T-helper 22 cell (primary cell): ENCODE results near the gene METRN.
"Not testable (repeated sequence)": the region's sequence is repeated elsewhere in the genome, so short reads cannot be mapped to it uniquely, and the experiment has no call there.

Source experiments
- DNase-seq: peaks from one replicate; pipeline ENCODE4 v3.0.0-alpha.2; 2020; ENCODE audit warnings: low read depth

METRN gene

DNA sequence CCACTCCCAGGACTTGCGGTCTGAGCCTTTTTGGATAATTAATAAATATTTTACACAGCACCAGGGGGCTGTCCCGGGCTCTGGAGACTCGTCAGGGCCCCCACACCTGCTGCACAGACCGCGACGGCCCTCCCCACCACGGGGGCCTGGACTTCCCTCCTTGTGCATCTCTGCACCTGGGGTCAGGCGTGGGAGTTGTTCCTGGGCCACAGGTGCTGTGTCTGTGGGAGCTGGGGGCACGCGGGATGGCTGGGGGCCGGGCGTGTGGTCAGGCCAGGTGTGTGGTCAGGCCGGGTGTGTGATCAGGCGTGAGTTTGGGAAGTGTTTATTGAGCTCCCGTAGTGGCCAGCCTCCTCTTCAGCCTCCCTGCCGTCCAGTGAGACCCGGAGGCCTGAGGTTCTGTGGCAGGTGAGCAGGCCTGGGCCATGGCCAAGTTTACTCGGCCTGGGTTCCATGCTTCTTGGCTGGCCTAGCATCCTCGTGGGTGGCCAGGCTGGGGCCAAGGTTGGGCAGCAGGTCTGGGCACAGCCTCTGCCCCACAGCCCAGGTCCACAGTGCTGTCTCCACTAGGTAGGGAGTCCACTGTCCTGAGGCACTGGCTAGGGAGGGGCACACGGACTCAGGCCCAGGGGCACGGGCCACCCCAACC lies 36.6 kb upstream of the METRN start:
- no peak for DNase-seq

GRCh38 chr16:678858-679813 lies 35.8 kb upstream of the METRN start:
- DNase-seq: peak; percentile 42

GRCh38 chr16:679814-680624 lies 34.9 kb upstream of the METRN start, which contains the start of gene STUB1:
STUB1 (plus strand) TSS chr16:680410; CDS start chr16:680526, 116 bp downstream.
- DNase-seq: peak; percentile 83

DNA sequence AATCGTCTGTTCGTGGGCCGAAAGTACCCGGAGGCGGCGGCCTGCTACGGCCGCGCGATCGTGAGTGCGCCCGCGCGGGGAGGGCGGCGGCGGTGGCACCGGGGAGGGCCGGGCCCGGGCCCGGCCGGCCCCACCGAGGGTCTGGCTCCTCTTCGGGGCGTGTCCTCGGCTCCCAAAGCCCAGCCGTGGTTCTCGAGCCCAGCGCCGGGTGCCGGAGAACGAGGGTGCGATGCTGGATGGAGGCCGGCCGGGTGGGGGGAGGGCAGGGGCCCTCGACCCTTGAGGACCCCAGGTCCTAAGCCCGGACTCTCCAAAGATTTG lies 34.3 kb upstream of the METRN start:
- no peak for DNase-seq

- no peak for DNase-seq
These were observed 33.8 kb upstream of the METRN start for GRCh38 chr16:680967-681745.

GRCh38 chr16:681746-682427 lies 33.0 kb upstream of the METRN start:
- no peak for DNase-seq

GRCh38 chr16:682493-683395 lies 32.2 kb upstream of the METRN start:
- no peak for DNase-seq

DNA sequence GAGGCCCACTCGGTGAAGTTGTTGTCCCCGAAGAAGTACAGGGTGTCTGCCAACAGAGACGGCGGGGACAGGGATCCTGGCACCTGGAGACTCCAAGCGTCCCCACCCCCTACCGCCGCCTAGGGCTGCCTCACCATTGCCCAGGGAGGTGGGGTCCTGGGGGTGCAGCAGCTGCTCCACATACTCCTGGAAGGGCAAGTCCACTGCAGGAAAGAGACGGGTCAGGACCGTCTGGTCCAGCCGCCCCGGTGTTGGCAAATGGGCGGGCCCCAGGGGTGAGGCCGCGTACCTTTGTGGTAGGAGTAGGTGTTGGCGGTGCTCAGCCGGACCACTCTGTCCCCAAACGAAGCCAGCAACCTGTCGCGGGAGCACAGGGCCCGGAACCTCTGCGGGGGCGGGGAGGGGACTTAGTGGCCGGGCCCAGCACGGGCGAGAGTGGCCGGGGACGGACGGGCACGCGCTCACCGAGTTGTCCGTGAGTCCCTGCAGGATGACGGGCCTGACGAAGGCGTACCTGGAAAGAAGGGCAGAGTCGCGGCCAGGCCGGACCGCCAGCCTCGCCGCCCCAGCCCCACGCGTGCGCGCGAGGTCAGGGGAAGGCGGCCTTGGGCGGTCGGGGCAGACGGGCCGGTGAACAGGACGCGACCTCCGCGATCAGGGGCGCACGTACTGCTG lies 31.4 kb upstream of the METRN start:
- no peak for DNase-seq

- DNase-seq: peak; percentile 96
These were observed 30.7 kb upstream of the METRN start, which contains the start of gene JMJD8 for GRCh38 chr16:684071-684794. JMJD8 (minus strand) TSS chr16:684334; CDS start chr16:684319, 15 bp downstream.

DNA sequence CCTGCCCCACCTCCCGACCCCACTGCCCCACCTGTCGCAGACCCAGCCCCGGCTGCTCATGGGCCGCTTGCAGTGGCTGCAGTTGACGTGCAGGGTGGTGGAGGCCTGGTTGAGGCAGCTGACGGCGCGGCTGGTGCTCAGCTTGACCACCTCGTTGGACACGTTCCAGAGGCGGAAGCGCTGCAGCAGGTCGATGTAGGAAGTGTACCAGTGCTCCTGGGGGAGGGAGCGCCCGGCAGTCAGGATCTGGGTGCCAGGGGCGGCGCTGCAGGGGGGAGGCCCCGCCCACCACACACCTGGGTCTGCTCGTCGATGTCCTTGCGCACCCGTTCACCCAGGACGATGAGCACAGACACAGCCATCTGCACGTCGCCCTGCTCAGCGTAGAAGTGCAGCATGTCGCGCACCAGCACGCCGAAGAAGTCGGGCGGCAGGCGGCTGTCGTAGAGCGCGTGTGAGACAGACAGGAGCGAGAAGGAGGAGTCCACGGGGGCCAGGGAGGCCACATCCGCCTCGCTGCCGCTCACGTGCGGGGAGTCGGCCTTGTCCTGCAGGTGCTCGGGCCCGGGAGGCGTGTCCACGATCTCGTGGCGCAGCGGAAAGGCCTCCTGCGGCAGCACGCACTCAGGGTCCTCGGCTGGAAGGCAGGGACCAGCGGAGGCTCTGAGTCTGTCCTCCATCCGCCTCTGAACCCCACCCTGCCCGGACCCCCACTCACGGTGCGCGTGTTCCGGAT lies 29.8 kb upstream of the METRN start:
- DNase-seq: no peak

- no peak for DNase-seq
These were observed 29.0 kb upstream of the METRN start for GRCh38 chr16:685967-686366.

DNA sequence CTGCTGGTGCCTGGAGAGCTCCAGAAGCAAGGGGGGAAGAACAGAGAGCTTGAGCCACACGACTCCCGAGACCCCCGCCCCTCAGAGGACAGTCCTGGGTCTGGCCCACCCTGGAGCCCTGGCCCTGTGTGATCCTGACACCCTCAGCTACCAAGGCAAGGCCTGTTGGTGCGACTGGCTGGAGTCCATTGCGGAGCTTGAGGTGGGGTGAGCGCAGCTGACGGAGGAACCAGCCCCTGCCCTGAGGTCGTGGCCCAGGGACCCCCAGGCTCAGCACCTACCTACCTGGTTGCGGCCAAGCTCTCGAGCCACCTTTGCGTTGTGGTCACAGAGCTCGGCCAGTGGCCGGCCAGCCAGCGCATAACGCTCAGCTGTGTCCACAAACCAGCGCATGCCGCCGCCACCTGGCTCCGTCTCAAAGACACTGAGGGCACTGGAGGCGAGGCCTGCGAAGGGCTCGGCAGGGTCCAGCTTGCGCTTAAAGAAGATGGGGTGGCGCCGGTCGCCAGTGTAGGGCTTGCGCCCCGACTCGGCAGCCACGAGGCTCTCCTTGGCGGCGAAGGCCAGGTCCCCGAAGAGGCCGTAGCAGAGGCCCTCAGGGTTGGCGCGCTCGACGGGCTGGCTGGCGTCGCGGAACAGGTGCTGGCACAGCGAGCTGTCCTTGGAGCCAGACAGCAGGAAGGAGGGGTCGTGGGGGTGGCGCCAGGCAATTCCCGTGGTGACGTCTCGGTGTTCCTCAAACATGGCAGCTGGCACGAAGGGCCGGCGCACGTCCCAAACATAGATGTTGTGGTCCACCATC lies 28.3 kb upstream of the METRN start:
- DNase-seq: no peak

DNA sequence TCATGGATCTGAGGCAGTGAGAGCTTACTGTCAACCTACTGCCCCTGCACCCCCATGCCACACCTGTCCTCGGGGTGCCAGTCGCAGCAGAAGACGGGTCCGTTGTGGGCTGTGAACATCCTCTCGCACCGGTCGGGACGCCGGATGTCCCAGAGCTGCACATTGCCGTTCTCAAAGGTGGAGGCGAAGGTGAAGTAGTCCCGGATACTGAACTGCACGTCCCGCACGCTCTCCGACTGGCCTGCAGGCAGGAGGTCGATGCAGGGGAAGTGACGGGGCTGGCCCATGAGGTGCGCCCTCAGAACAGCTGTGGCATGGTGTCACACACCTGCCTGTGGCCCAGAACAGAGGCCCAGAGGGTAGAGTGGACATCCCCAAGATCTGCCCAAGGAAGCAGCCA lies 27.4 kb upstream of the METRN start:
- no peak for DNase-seq

DNA sequence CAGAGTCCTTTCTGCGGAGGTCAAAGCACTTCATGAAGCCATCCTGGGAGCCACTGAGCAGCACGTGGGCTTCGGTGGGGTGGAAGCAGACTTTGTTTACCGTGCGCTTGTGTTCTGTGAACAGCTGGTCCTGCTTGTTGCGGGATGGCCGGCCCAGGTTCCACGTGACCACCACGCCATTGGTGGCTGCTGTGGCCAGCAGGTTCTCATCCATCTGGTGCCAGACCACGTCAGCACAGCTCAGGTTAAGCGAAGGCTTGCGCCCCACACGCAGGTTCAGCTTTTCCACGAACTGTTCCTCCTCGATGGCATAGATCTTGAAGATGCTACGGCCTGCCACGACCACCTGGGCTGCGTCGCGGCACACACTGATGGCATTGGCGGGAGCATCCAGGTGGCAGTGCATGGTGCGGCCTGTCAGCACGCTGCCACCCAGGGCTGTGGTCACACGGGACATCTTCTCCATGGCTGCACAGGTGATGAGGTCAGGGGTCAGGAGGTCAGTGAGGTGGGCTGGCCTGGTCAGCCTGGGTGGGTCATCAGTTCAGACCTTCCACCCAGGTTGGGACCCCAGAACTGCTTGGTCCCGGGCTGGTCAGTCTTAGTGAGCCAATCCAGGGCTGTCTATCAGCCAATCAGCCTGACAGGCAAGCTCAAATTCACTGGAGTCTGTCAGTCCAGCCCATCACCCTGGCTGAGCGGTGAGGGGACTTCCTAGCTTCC lies 25.6 kb upstream of the METRN start:
- no peak for DNase-seq

- not testable (repeated sequence) for DNase-seq
These were observed 23.7 kb upstream of the METRN start for GRCh38 chr16:691242-691641.

- DNase-seq: no peak
These were observed 22.4 kb upstream of the METRN start for GRCh38 chr16:692356-693108.
